NCI-H345 (cell line): ENCODE results near the gene RLN2.
"Not testable (repeated sequence)": the region's sequence is repeated elsewhere in the genome, so short reads cannot be mapped to it uniquely, and the experiment has no call there.

Experiments used
- DNase-seq: peaks from one replicate; lab custom pipeline; 2025; lab: John Stamatoyannopoulos, UW

RLN2 gene

GRCh38 chr9:5303840-5304795, at the start of gene RLN2:
RLN2 (minus strand) TSS chr9:5304716; CDS start chr9:5304580, 136 bp downstream.
- peak; percentile 3 for DNase-seq

- no peak for DNase-seq
Observed at GRCh38 chr9:5354184-5354583, 49.7 kb upstream of the RLN2 start.

- no peak for DNase-seq
Observed at GRCh38 chr9:5352637-5353248, 48.2 kb upstream of the RLN2 start.

GRCh38 chr9:5338992-5339981, 34.8 kb upstream of the RLN2 start, which contains the start of gene RLN1:
RLN1 (minus strand) TSS chr9:5339876; CDS start chr9:5339746, 130 bp downstream.
- DNase-seq, result not testable (repeated sequence)

- no peak for DNase-seq
Observed at GRCh38 chr9:5336688-5337087, 32.2 kb upstream of the RLN2 start.

- not testable (repeated sequence) for DNase-seq
Observed at GRCh38 chr9:5331276-5331675, 26.8 kb upstream of the RLN2 start.

GRCh38 chr9:5326893-5327548, 22.5 kb upstream of the RLN2 start:
- peak; percentile 2 for DNase-seq

- DNase-seq, result no peak
Observed at GRCh38 chr9:5326187-5326586, 21.7 kb upstream of the RLN2 start.

- DNase-seq, result not testable (repeated sequence)
Observed at GRCh38 chr9:5321601-5322000, 17.1 kb upstream of the RLN2 start.

GRCh38 chr9:5321058-5321457, 16.5 kb upstream of the RLN2 start:
- DNase-seq, result no peak

- DNase-seq, result not testable (repeated sequence)
Observed at GRCh38 chr9:5316406-5316805, 11.9 kb upstream of the RLN2 start.

GRCh38 chr9:5315187-5315923, 10.8 kb upstream of the RLN2 start:
- no peak for DNase-seq

- no peak for DNase-seq
Observed at GRCh38 chr9:5310851-5311250, 6.3 kb upstream of the RLN2 start.

- DNase-seq, result no peak
Observed at GRCh38 chr9:5305741-5306140, 1.2 kb upstream of the RLN2 start.

GRCh38 chr9:5301544-5301943, 3.0 kb downstream of the RLN2 start:
- DNase-seq, result no peak

GRCh38 chr9:5292141-5292540, 12.4 kb downstream of the RLN2 start:
- DNase-seq, result no peak

GRCh38 chr9:5288591-5288990, 15.9 kb downstream of the RLN2 start:
- DNase-seq, result no peak

- DNase-seq, result no peak
Observed at GRCh38 chr9:5286262-5286661, 18.3 kb downstream of the RLN2 start.

GRCh38 chr9:5278486-5278885, 26.0 kb downstream of the RLN2 start:
- DNase-seq, result no peak

GRCh38 chr9:5274770-5275169, 29.7 kb downstream of the RLN2 start:
- DNase-seq, result no peak

- no peak for DNase-seq
Observed at GRCh38 chr9:5269249-5269715, 35.2 kb downstream of the RLN2 start.
